PC-3 (cell line): ENCODE results near the gene CRYGN. TPM values are rescaled to one million over a fixed set of nuclear protein-coding genes. Genes with fewer than 3 reads are reported as not detected.

Experiments
- ATAC-seq: fragments of 200-7000 bp; cut with Tn5 transposase; 2 replicates; pipeline ENCODE4 v1.9.1; 2020; ENCODE audit warnings: mild to moderate bottlenecking, moderate library complexity
- BruUV-seq: library from RNA; stranded (reverse); fragments of 400-500 nt; replicated peaks from 2 replicates; lab custom pipeline; 2021; lab: Mats Ljungman, UMichigan
- CTCF ChIA-PET: fragments of 300-600 bp; sonication (Branson Sonifier 250); formaldehyde crosslinking; loops from one replicate; lab custom pipeline; 2022; ENCODE audit warnings: antibody characterized with exemption; lab: Charles Lee
- POLR2A ChIA-PET: fragments of 300-600 bp; sonication (Branson Sonifier 250); formaldehyde crosslinking; loops from one replicate; lab custom pipeline; 2022; ENCODE audit warnings: antibody characterized with exemption; ENCODE audit not compliant: unreplicated experiment; lab: Charles Lee
- DNase-seq: peaks from one replicate; pipeline ENCODE4 v3.0.0-alpha.2; 2015
- H2AFZ ChIP-seq: fragments of 300-600 bp; sonication (generic); 2 replicates; pipeline ENCODE4 v1.6.0; 2016; ENCODE audit warnings: antibody characterized with exemption, low read length
- H3F3A ChIP-seq: fragments of 300-600 bp; sonication (generic); one replicate; pipeline ENCODE4 v1.6.0; 2017; ENCODE audit warnings: antibody characterized with exemption, low read length, control low read depth, mild to moderate bottlenecking; ENCODE audit not compliant: unreplicated experiment
- H3K27ac ChIP-seq: fragments of 300-600 bp; sonication (generic); 2 replicates; pipeline ENCODE4 v1.5.1; 2016; ENCODE audit warnings: mild to moderate bottlenecking, low read length
- H3K27me3 ChIP-seq: fragments of 300-600 bp; sonication (generic); 2 replicates; pipeline ENCODE4 v1.6.1; 2016; ENCODE audit warnings: low read length, mixed read lengths
- H3K36me3 ChIP-seq: fragments of 300-600 bp; sonication (generic); 2 replicates; pipeline ENCODE4 v1.6.1; 2016; ENCODE audit warnings: low read depth, mixed run types, low read length, mixed read lengths
- H3K4me1 ChIP-seq: fragments of 300-600 bp; sonication (generic); 2 replicates; pipeline ENCODE4 v1.5.1; 2016; ENCODE audit warnings: low read length; ENCODE audit not compliant: insufficient read depth
- H3K4me2 ChIP-seq: fragments of 300-600 bp; sonication (generic); 2 replicates; pipeline ENCODE4 v1.6.0; 2016; ENCODE audit warnings: low read length
- H3K4me3 ChIP-seq: fragments of 300-600 bp; sonication (generic); 2 replicates; pipeline ENCODE4 v1.5.1; 2016; ENCODE audit warnings: mild to moderate bottlenecking, low read length, mixed read lengths
- H3K79me2 ChIP-seq: fragments of 300-600 bp; sonication (generic); 2 replicates; pipeline ENCODE4 v1.6.1; 2017; ENCODE audit warnings: low read length, mixed read lengths
- H3K9ac ChIP-seq: fragments of 300-600 bp; sonication (generic); 2 replicates; pipeline ENCODE4 v1.6.0; 2016; ENCODE audit warnings: mild to moderate bottlenecking, low read length
- H3K9me2 ChIP-seq: fragments of 300-600 bp; sonication (generic); replicated peaks from 2 replicates; pipeline ENCODE4 v1.6.1; 2016; ENCODE audit warnings: mixed run types, low read length, mixed read lengths
- H3K9me3 ChIP-seq: fragments of 300-600 bp; sonication (generic); 2 replicates; pipeline ENCODE4 v1.6.1; 2016; ENCODE audit warnings: low read length, mixed read lengths
- H4K20me1 ChIP-seq: fragments of 300-600 bp; sonication (generic); 2 replicates; pipeline ENCODE4 v1.6.1; 2016; ENCODE audit warnings: low read length, mixed read lengths
- CTCF ChIP-seq: fragments of 300-600 bp; sonication (generic); conservative IDR thresholded peaks from 2 replicates; pipeline ENCODE4 v1.5.1; 2017; ENCODE audit warnings: antibody characterized with exemption, low read depth, mild to moderate bottlenecking, low read length
- EZH2 ChIP-seq: fragments of 300-600 bp; sonication (generic); IDR thresholded peaks from one replicate; pipeline ENCODE4 v1.6.1; 2017; ENCODE audit warnings: antibody characterized with exemption, mild to moderate bottlenecking, low read length; ENCODE audit not compliant: unreplicated experiment
- EZH2phosphoT487 ChIP-seq: fragments of 300-600 bp; sonication (generic); IDR thresholded peaks from 2 replicates; pipeline ENCODE4 v1.6.1; 2018; ENCODE audit warnings: mild to moderate bottlenecking, antibody characterized with exemption, low read length, borderline replicate concordance
- intact Hi-C: fragments of 100-400 bp; cut with micrococcal nuclease; formaldehyde crosslinking; loops from 2 replicates; pipeline ENCODE4 v1.9.0; 2023
- total RNA-seq: library from RNA; depleted of rRNA; stranded (reverse); fragments of >200 nt; gene quantifications from 2 replicates; pipeline ENCODE4 v1.2.3, GENCODE V29; 2014

Gene CRYGN
- total RNA-seq, 1 experiment from 2014 or later, result 0.11 TPM

GRCh38 chr7:151392002-151392401 lies 47.9 kb downstream of the CRYGN start:
- Histone ChIP-seq H2AFZ (no peak overlapping the region), H3K27ac (no peak overlapping the region), H3K27me3 (no peaks in the 10 kb centered on the region; the same call in 1 of the 2 replicates), H3K4me3 (no peak overlapping the region), H3K4me1 (no peaks in the 10 kb centered on the region), H3K36me3 (no peaks in the 10 kb centered on the region), H3K9ac (no peak overlapping the region), H3K79me2 (no peaks in the 10 kb centered on the region), H3K4me2 (no peak overlapping the region), H3K9me3 (no peaks in the 10 kb centered on the region), H3K9me2 (no peaks in the 10 kb centered on the region), H4K20me1 (no peaks in the 10 kb centered on the region), H3F3A (no peaks in the 10 kb centered on the region)
- ChIA-PET POLR2A (no interaction called here), CTCF (no interaction called here)
- no TSS peak for BruUV-seq
- no peak for TF ChIP-seq CTCF
- ATAC-seq (no peak), DNase-seq (no peak)
- intact Hi-C loops, result no loop called here

- Histone ChIP-seq H4K20me1 (no peaks in the 10 kb centered on the region), H3K36me3 (no peaks in the 10 kb centered on the region), H3K79me2 (no peaks in the 10 kb centered on the region), H3K9me3 (no peaks in the 10 kb centered on the region), H3K9ac (no peak overlapping the region), H2AFZ (no peak overlapping the region), H3K27ac (no peak overlapping the region), H3K4me3 (no peak overlapping the region), H3K9me2 (no peaks in the 10 kb centered on the region), H3F3A (no peaks in the 10 kb centered on the region), H3K27me3 (no peaks in the 10 kb centered on the region; the same call in 1 of the 2 replicates), H3K4me2 (no peak overlapping the region), H3K4me1 (no peaks in the 10 kb centered on the region)
- no TSS peak for BruUV-seq
- ChIA-PET POLR2A (no interaction called here), CTCF (no interaction called here)
- DNase-seq (no peak), ATAC-seq (no peak)
- intact Hi-C loops, result no loop called here
- TF ChIP-seq EZH2phosphoT487, result no peak
- no peak for TF ChIP-seq EZH2
- TF ChIP-seq CTCF, result no peak
Observed at GRCh38 chr7:151391358-151391730, 48.6 kb downstream of the CRYGN start.

GRCh38 chr7:151390598-151391357 lies 49.2 kb downstream of the CRYGN start:
- Histone ChIP-seq H4K20me1 (no peaks in the 10 kb centered on the region), H3K4me1 (no peaks in the 10 kb centered on the region), H3K27me3 (no peaks in the 10 kb centered on the region; the same call in 1 of the 2 replicates), H3K36me3 (no peaks in the 10 kb centered on the region), H3K27ac (no peak overlapping the region), H3K9me2 (no peaks in the 10 kb centered on the region), H3K4me3 (no peak overlapping the region), H3K9me3 (no peaks in the 10 kb centered on the region), H2AFZ (no peak overlapping the region), H3K4me2 (no peak overlapping the region), H3K9ac (no peak overlapping the region), H3F3A (no peaks in the 10 kb centered on the region), H3K79me2 (no peaks in the 10 kb centered on the region)
- ChIA-PET CTCF (no interaction called here), POLR2A (no interaction called here)
- intact Hi-C loops, result no loop called here
- no peak for TF ChIP-seq CTCF
- TF ChIP-seq EZH2phosphoT487, result no peak
- no peak for TF ChIP-seq EZH2
- BruUV-seq, result no TSS peak
- DNase-seq (no peak), ATAC-seq (no peak)
